A204.1 (cell line): ENCODE measurements around the gene KIAA1755.

ENCODE experiments used
- FAIRE-seq: peaks from 2 replicates; lab custom pipeline; 2012; peaks lifted over from hg19 to GRCh38; lab: Jason Lieb, UNC

The KIAA1755 gene

GRCh38 chr20:38217791-38218565 lies 42.6 kb downstream of the KIAA1755 start:
- no peak for FAIRE-seq

GRCh38 chr20:38216746-38217595 lies 43.6 kb downstream of the KIAA1755 start:
- no peak for FAIRE-seq

GRCh38 chr20:38216201-38216600 lies 44.3 kb downstream of the KIAA1755 start:
- FAIRE-seq: no peak

DNA sequence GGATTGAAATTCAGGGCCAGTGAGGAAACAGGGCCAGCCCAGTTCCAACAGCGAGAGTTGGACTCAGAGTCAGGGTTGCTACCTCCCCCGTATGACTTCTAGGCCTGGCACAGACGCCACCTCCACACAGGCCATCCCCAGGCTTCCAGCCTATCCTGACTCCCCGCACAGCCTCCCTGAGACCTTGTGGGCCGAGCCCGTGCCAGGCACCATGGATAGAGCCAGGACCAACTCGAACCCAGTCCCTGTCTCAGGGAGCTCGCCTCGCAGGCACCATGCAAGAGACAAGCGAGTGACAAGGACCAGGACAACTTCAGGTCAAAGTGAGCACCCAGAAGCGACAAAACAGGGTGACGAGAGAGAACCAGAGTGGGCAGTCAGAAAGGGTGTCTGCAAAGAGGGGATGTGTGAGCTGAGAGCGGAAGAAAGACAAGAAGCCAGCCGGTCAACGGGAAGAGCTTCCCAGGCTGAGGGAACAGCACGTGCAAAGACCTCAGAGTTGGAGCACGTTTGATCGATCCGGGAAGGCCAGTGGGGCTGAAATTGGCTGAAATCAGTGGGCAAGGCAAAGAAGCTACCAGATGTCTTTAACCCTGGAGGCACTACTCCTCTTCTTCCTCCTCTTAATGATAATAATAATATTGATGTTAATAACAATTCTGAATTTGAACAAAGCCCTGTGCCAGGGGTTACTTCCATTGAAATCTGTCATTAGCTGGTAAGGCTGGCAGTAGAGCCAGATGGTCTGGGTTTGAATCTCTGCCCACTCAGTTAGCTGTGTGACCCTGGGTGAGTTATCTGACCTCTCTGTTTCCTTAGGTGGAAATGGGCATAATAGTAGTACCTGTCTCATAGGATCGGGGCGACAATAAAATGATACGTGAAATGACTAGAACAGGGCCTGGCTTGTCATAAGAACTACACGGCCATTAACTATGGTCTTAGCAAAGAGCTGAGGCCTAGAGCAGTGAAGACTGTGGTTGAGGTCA lies 45.0 kb downstream of the KIAA1755 start:
- FAIRE-seq: no peak

DNA sequence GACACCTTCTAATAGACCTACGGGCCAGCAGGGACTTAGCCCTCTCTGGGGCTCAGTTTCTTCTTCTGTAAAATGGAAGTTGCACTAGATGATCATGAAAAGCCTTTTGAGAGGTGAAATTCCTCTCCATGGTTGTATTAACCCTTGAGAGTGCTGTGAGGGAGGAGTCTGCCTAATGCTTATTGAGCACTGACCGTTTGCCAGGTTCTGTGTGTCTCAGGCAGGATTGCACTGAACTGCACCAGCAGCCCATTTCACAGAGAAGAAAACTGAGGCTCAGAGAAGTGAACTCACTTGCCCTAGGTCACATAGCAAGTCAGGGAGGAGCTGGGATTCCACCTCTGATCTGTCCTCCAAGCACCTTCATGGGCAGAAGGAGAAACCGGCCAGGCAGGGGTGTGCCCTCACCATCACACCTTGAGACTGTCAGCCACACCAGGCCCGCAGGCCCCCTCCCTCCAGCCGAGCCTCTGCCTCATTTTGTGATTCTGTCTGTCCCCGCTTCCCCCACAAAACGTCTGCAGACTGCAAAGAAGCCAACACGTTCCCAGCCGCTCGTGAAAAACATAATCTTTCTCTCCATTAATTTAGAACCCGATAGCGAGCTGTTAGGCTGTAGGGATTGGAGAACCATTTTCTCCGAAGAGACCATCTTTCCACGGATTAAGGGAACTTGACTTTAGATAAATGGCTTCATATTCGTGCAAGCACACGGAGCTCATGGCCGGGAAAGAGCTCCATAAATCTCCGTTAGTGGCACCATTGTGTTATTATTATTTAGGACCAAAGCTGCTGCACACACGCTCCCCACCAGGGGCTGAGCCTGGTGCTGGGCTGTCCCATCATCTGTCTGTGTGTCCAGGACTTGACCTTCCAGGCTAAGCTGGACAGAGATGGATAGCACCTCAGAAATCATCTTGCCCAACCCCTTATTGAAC lies 46.0 kb downstream of the KIAA1755 start:
- FAIRE-seq: no peak

DNA sequence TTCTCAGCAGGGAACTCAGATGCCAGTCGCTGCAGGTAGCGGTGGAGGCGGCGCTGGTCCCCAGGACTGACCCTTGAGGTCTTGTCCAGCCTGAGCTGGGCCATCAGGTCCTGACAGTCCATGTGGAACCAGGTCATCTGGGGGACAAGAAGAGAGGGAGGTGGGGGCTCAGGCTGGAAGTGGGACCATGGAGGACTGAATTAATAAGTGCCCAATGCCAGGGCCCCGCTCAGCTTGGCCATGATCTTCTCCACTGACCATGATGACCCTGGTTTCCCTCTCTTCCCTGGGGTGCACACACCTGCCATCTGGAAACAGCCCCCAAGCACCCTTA lies 47.0 kb downstream of the KIAA1755 start:
- no peak for FAIRE-seq

DNA sequence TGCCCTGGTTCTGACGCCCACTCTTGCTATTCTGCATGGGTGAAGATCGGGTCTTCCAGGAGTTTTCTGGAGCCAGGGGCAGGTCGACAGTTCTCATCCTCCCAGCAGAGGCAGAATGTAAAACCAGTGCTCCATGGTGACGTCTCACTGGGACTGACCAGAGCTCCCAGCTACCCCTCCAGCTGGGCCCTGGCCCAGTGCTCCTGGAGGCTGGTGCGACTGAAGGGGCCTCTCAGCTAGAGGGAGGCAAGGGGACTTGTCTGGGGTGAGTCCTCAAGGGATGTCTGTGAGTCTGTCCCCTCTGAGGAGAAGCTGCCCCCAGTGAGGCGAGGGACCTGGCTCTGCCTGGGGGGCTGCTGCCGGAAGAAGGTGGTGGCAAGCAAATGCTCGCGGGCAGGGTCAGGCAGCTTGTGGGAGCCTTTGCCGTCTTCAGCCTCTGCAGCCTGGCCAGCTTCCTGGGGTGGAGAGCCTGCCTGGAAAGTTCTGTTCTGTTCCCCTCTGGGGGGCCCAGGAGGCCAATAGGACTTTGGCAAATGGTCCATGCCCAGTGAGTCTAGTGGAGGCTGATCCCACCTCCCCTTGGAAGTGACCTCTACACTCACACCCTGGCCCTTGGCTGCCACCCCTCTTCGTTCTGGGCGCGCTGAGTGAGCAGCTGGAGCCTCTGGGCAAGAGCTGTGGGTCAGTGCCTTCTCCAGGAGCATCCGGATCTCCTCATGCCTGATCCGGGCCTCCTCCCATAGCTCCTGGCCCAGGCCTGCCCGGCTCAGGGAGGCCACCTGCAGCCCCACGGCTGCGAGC lies 47.5 kb downstream of the KIAA1755 start:
- no peak for FAIRE-seq

GRCh38 chr20:38211200-38212097 lies 49.1 kb downstream of the KIAA1755 start:
- FAIRE-seq: no peak

GRCh38 chr20:38210741-38211140 lies 49.8 kb downstream of the KIAA1755 start:
- no peak for FAIRE-seq

GRCh38 chr20:38209736-38210405 lies 50.7 kb downstream of the KIAA1755 start:
- FAIRE-seq: no peak

- FAIRE-seq: no peak
These were observed 51.4 kb downstream of the KIAA1755 start for GRCh38 chr20:38209054-38209675.

DNA sequence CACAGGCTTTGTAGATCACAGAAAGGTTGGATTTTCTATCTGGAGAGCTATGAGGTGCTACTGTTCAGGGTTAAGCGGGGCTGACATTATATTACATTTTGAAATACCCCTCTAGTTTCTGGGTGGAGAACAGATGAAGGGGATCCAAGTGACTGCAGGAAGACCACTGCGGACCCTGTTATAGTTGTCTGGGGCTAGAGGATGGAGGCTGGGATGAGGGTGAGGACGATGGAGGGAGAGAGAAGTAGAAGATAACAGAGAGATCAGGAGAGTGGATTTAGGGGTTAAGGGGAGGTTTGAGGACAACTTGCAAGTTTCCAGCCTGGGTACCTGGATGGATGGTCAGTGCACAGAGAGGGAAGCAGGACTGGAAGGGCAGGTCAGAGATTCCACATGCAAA lies 52.0 kb downstream of the KIAA1755 start:
- no peak for FAIRE-seq

GRCh38 chr20:38208088-38208487 lies 52.4 kb downstream of the KIAA1755 start:
- no peak for FAIRE-seq

GRCh38 chr20:38207621-38208020 lies 52.9 kb downstream of the KIAA1755 start:
- no peak for FAIRE-seq

GRCh38 chr20:38205001-38205400 lies 55.5 kb downstream of the KIAA1755 start:
- FAIRE-seq: no peak

- FAIRE-seq: no peak
These were observed 56.6 kb downstream of the KIAA1755 start for GRCh38 chr20:38203981-38204357.

DNA sequence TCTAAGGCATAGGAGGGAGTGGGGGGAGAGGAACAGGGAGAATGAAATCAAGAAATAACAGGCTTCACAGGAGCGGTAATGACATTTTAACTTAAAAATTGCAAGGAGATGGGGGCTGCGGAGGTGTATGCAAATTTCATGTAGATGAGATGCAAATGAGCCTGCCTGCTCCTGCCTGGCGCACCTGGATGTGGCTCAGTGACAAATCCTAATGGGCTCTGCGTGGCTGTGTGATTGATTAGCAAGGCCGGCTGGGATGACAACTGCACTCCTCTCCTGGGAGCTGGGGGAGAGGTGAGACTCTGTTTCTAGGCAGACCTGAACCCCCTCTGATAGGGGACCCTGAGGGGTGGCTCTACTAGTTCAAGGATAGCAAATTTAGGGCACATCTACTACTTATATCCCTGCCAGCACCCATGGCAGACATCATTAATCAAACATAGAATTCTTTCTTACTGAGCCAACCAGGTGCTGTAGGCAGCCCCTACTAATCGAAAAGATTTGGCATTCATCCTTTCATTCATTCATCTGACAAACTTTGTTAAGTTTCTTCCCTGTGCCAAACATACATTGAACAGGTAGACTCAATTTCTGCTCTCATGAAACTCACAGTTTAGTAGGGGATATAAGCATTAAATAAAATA lies 57.1 kb downstream of the KIAA1755 start:
- FAIRE-seq: no peak

DNA sequence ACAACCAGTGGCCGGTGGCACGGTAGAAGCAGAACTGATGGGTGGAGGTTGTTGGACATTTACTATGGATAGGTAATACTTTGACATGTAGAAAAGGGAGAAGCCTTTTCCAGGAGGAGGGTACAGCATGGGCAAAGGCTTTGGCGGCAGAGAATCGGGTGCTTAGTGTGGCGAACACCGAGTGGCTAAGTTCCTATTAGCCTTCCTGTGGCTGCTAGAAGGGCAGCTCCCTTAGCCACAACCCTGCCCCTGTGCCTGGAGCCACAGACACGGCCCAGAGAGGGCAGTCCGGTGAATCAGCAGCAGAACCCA lies 57.6 kb downstream of the KIAA1755 start:
- FAIRE-seq: no peak
